HG03175 (cell line): ENCODE measurements around the gene SLC35E4.
"Not testable (repeated sequence)": the region's sequence is repeated elsewhere in the genome, so short reads cannot be mapped to it uniquely, and the experiment has no call there.

Experiments used
- ATAC-seq: cut with Tn5 transposase; IDR thresholded peaks from one replicate; pipeline ENCODE4 v1.9.1; 2021; ENCODE audit warnings: mild to moderate bottlenecking, moderate library complexity; ENCODE audit not compliant: unreplicated experiment

Gene SLC35E4

DNA sequence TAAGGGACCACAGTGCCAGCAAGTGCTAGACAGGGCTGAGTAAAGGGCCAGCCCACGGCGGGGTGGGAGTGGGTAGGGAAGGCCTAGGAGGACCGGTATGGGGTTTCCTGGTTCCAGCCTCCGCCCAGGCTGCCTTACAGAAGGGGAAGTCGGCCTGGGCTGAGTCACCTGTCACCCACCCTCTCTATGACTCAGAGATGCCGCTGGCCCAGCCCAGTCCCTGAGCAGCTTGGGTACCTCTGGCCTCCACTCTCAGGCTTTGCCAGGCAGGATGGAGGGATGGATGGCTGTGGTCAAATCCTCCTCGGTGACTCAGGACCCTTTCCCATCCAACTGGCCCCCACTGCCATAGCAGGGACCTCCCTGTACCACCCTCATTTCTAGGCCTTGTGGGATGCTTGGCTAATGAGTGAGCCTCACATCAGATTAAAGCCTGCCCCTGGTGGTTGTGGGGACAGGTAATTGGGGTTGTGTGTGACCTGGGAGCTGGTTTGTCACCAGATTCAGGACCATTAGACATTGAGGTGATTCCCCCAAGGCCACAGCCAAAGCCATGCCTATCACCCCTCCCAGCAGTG, 13.9 kb downstream of the SLC35E4 start:
- ATAC-seq: no peak

DNA sequence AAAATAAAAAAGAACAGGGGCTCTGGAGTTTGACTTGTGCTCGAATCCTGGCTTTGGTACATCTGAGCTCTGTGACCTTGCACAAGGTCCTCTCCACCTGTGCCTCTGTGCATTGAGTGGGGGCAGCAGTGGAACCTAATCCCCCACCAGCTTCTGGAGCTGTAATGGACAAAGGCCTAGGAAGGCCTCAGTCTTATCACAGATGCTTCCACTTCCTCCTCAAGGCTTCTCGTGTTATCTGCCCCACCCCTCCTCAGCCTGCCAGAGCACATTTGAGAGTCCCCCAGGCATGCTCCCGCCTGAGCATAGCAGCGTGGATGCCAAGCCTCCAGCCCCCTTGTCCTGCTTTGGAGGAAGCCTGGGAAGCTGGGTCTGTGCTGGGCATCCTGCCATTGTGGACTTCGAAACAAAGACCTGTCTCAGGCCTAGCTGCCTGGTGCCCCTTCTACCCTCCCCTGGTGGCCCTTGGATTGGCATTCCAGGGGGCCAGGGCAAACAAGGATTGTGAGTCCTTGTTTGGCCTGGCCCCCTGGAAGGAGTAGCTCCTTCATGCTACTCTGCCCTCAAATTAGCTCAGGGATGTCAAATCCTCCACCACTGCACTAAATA, 15.0 kb downstream of the SLC35E4 start:
- ATAC-seq: no peak

DNA sequence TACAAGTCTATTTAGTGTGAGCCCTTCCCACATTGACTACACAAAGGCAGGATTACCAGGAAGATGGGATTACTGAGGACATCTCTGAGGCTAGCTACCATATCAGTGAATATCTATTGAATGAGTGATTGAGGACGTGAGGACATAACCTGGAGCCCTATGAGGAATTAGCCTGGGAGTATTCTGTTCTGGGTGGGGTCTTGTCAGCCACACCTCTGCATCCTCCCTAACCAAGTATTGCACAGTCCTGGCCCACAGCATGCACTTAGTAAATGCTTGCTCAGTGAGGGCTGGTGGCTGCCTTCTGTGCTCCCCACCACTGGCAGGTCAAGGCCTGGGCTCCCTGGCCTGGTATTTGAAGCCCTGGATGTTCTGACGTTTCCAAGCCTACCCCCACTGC, 17.3 kb downstream of the SLC35E4 start:
- ATAC-seq: no peak

DNA sequence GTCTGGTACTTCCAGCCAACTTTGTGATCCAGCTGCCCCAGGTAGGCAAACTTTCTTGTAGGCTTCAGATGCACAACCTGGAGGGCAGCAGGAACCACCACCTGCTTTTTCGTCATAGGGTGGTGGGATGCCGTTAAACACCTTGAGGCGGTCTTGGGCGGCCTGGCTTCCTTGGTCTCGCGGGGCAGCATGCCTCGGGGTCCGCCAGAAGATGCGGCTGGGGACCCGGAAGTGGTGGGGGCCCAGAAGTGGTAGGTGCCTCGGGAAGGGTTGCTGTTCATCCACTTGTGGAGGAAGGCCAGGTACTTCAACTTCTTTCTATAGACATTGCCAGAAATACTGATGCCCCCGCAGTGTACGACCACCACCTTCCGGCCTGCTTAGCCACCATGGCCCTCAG, 18.8 kb downstream of the SLC35E4 start:
- no peak for ATAC-seq

DNA sequence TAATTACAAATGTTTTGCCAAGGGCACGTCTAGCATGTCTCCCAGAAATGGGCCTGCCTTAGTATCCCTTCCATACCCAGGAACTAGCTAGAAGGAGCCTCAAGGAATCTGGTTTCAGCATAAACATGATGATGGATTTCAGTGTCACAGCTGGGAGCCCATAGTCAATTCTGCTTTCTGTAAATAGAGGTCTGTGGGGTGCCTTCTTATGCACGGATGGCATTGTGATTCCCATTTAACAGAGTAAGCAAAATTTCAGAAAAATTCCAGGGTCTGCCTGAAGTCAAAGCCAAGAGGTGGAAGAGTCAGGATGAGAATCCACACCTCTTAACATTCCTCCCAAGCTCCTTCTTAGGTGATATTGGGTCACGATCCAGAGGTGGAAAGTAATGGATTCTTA, 20.0 kb downstream of the SLC35E4 start:
- no peak for ATAC-seq

DNA sequence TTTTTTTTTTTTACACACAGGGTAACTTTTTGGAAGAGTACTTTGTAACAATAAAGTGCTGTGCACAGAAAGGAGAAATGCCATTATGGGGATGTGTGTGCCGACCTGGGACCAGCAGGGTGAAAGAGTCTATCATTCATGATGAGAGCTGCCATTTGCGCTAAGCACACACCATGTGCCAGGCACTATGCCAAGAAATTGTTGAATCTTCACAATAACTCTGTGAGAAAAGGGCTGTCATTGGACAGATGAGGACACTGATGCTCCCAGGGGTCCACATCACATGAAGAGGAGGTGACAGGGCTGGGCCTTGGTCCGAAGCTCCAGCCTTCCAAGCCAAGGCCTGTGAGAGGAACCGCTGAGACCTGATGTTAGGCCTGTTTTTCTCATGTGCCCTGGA, 26.5 kb downstream of the SLC35E4 start:
- ATAC-seq: no peak

DNA sequence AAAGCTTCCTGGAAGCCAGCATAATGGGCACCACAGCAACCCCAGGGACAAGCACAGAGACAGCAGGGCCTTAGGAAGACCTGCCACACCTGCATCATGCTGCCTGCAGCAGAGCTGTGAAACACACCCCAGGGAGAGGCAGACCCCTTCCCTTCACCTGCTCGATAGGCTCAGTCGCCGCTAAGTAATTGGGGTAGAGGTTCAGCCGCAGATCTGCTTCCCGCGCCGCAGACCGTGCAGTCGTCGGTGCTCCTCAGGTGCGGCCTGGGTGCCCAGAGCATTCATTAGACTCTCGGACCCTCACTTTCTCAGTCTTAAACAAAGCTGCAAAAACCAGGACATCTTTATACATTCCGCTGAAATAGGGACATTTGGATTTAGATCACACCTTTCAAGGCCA, 29.2 kb downstream of the SLC35E4 start:
- ATAC-seq: no peak

DNA sequence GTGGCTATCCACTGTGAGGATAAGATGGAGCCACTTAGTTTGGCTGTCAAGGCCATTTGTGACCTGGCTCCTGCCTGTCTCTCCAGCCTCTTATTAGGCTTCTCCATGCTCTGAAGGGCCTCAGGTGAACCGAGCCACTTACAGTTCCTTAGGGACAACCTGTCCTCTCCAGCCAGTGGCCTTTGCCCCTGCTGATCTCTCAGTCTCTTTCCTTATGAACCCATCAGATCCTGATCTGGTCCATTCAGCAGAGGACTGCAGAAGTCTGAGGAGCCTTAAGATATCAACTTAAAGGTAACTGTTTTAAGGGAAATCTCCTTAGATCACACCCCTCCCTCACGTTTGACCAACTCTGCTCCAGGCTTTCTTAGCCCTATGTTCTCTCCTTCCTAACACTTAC, 29.7 kb downstream of the SLC35E4 start:
- ATAC-seq: no peak

DNA sequence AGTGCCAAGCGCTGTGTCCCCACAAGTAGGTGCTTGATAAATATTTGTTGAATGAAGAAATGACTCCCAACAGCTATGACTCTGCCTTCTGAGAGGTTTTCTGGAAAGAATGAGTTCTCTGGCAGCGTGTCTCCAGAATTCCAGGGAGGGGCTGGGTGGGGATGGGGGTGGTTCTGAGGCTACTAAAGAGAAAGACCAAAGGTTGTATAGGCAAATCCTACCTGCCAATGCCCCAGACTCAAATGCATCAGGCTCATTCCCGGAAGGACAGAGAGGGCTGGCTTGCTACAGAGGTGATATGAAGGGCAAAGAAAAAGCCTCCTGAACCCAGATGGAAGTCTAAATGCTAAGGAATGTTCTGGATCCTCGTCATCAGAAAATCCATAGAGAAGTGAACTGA, 30.2 kb downstream of the SLC35E4 start:
- no peak for ATAC-seq

DNA sequence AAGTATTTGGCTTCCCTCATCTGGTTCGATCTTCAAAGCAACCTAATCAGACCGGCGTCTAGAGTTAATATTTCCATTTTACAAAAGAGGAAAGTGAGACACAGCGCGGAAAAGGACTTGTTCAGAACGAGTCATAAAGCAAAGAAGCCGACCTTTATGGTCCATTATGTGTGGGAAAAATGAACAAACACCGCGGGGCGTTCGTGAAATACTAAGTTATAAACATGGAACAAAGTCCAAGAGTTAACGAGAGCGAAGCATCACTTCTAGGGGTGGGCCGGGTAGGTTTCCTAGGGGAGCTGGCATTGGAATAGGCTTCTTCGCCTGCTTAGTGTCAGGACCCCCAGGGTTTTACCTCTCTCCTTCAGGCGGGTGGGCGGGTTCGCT, 31.5 kb downstream of the SLC35E4 start:
- peak; percentile 9 for ATAC-seq

DNA sequence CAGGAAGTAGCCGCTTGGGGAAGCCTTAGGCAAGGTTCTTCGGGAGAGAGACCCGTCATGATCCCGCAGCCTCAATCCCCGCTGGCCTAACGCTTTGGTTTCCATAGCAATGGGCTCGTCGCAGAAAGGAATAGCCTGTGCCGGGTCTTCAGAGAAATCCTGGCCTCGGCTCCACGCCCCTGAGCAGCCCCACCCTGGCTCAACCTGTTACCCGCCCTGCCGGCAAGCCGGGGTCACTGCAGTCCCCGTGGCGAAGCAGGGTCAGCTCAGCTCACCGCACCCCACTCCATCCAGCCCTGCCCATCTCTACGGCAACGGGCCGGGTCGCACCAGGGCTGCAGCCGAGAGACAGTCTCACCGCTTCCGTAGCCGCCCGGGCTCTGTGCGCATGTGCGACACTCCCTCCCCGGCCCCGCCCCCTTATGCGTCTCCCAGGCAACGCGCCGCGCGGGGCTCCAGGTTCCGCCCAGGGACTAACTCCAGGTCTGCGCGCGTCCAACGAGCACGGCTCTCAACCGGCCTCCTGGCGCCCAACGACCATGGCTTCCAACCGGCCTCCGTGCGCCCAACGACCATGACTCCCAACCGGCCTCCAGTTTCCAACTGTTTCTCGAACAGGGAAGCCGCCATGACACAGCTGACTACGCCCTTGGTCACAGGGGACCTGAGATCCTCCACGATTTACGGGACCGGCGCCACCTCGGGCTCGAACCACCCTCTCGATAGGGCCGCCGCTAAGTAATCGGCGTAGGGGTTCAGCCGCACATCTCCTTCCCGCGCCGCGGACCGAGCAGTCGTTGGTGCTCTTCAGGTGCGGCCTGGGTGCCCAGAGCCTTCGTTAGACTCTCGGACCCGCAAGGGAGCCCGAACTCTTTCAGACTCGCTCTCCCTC, 32.2 kb downstream of the SLC35E4 start, which contains the start of gene DUSP18:
TSS of gene DUSP18 (minus strand) at position 382 of the 892 bp plus-strand sequence. CDS start 3,872 bp downstream, outside the sequence.
- ATAC-seq: peak; percentile 95

DNA sequence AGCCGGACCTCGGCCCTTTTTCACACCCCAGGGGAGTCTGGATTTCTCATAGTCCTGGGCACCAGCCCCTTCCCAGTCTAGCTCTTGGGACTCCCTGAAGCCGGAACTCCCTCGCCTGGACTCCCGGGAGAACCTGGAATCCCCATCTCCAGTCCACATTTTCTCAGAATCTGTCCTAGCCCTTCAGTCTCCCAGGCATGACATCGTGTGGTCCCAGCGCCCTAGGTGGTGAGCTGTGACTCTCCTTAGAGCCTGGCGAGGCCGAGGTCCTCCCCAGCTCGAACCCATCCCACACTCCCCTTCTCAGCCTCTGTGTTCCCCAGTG, 32.8 kb downstream of the SLC35E4 start:
- no peak for ATAC-seq

DNA sequence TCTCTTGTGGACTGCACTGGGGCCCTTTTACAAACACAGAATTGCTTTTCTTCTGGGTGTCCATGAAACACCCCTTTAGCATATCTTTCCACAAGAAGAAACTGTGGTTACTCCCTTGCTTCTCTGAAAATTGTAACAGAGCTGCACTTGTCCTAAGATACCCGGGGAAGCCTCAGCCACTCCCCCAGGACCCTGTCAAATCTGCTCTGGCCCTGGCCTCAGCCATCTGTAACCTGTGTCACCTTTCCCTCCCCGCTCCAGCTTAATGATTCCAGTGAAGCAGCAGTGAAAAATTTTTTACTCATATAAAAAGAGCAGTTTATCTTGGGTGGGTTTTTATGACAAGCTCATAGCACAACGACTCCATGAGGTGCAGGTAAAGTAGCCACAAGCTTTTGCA, 35.5 kb downstream of the SLC35E4 start:
- ATAC-seq: no peak

DNA sequence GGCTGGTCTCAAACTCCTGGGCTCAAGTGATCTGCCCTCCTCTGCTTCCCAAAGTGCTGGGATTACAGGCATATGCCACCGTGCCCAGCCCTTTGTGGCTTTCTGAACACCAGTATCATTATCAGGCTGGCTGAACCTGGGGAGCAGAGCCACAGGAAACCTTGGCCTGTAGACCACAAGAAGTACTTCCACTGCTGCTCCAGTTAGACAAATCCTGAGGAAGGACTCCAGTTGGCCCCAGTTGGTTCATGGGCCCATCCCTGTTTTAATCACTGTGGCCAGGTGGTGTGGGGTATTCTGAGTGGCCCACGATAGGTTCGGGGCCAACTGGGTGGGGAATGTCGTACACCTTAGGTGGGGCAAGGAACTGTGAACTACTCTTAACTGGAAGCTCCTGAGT, 37.6 kb downstream of the SLC35E4 start:
- no peak for ATAC-seq

DNA sequence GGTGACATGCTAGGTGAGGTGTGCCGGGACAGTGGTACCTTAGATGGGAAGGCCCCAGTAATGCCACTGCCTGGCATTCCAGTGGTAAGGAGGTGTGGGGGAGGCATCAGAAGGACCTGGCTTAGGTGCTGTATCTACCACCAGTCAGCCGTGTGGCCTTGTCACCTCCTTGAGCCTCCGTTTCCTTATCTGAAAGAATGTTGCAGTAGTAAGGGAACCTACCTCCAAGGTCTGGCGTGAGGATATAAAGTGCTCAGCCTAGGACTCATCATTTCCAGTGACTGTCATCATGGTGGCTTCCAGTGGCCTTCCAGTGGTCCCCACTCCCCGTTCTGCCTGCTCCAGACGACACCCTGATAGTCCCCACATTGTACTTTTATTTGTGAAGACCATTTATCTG, 38.9 kb downstream of the SLC35E4 start:
- ATAC-seq: no peak

DNA sequence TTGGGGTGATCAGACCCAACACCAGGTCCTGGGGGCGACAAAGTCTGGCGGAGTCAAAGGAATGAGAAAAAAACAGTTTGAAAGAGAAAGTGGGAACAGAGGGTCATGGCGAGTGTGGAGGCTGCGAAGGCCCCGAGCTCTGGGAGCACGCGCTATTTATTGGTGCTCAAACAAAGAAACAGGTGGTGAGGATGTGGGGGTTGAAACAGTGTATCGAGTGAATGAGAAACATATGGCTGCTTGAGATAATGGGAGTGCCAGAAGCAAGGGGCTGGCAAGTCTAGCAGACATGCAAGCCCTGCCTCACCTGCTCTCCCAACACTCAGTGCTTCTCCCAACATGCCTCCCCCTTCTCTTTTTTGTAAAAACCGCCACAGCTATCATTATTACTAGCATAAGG, 39.9 kb downstream of the SLC35E4 start:
- no peak for ATAC-seq

DNA sequence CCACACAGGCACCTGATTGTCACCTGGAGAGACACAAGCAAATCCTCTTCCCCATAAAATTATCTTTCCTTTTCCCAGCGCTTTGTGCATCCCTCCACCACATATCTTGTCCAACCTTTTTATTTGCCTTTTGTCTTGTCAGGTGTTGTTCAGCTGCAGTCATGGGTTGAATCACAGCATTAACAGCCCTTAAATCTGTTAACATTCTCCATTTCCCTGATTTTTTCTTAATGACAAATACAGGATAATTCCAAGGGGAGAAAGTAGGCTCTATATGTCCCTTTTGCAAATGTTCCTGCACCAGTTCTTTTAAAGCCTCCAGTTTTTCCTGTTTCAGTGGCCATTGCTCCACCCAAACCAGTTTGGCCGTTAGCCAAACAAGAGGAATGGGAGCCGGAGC, 41.0 kb downstream of the SLC35E4 start:
- not testable (repeated sequence) for ATAC-seq

DNA sequence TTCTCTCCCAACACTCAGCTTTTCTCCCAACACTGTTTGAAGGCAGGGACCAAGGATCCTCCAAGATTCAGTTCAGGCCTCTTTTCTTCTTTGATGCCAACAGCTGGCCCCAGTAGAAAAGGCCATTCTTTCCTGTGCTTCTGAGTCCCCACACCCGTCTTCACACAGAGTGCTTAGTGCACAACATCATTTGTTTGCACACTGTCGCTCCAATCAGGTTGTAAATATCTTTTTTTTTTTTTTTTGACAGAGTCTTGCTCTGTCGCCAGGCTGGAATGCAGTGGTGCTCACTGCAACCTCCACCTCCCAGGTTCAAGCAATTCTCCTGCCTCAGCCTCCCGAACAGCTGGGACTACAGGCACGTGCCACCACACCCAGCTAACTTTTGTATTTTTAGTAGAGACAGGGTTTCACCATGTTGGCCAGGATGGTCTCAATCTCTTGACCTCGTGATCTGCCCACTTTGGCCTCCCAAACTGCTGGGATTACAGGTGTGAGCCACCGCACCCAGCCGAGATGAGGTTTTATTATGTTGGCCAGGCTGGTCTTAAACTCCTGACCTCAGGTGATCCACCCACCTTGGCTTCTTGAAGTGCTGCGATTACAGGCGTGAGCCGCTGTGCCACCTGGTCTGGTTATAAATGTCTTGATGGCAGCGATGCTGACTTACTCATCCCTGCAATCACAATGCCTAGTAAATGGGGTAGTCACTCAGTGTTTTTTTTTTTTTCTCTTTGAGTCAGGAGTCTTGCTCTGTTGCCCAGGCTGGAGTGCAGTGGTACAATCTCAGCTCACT, 44.5 kb downstream of the SLC35E4 start:
- ATAC-seq: not testable (repeated sequence)

DNA sequence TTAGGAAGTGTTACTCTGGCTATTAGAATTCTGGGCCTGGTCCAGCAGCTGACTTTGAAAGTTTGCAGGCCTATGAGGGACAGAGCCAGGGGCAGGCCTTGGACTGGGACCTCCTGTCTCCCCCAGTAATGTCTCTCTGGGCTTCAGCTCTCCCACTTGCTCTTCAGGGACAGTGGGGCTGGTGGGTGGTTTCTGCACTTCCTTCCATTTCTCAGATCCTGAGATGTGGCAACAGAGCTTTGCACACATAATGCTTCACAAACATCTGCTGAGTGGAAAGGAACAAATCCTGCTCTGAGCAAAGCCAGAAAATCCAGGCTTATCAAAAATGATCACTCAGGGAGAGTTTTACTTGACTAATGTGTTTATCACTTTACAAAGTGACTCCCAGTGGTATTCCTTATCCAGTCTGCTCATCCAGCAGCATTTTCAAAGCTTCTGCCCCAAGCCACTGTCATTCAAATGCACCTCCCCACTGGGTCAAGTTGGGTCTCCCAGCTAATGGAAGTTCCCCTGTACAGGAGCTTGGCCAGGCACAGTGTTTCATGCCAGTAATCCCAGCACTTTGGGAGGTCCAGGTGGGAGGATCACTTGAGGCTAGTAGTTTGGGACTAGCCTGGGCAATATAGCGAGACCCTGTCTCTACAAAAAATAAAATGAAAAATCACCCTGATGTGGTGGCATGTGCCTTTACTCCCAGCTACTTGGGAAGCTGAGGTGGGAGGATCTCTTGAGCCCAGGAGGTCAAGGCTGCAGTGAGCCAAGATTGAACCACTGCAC, 45.6 kb downstream of the SLC35E4 start:
- no peak for ATAC-seq

DNA sequence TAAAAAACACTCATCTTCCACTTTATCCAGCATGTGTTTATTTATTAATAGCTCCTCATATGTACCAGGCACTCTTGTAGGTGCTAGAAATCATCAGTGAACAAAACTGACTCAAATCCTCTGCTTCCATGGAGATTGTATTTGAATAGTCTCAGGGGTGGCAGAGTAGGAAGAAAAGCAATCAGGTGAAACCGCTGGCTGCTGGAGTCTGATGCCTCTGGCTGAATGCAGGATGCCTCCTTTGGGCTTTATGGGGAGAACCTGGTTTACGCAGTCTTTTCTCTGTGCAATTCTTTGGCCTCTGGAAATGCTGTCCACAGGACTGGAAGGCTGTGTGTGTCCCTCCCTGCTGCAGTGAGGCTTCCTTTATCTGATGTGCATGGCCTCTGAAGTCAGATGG, 46.2 kb downstream of the SLC35E4 start:
- no peak for ATAC-seq

DNA sequence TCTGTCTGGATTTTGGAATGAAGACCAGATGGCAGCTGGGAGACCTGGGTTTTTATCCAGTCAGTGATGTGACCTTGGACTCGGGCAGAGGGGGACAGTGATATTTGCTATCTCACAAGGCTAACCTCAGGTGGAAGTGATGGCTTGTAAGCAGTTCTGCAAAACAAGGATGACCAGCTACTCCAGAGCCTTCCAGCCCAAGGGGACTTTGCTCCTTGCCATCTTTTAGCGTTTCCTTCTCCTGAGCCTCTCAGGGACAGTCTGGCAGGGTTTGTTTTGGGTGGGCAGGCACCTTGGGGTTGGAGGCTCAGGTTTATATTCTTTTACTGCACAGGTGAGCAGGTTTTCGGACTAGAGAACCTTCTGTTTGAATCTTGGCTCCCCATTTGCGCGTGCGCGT, 49.6 kb downstream of the SLC35E4 start:
- no peak for ATAC-seq
